Hepatocyte (in vitro differentiated cells): ENCODE data around the gene TACSTD2. TPM values are rescaled to one million over a fixed set of nuclear protein-coding genes. Genes with fewer than 3 reads are reported as not detected.
"Not testable (repeated sequence)": the region's sequence is repeated elsewhere in the genome, so short reads cannot be mapped to it uniquely, and the experiment has no call there.

Experiments
- DNase-seq: peaks from one replicate; pipeline ENCODE4 v3.0.0-alpha.2; 2016; ENCODE audit warnings: low spot score
- H2AFZ ChIP-seq: fragments of 200-600 bp; sonication (generic); 2 replicates; pipeline ENCODE4 v1.6.0; 2016; ENCODE audit warnings: antibody characterized with exemption, mild to moderate bottlenecking
- H3K27ac ChIP-seq: fragments of 200-600 bp; sonication (generic); 2 replicates; pipeline ENCODE4 v1.5.1; 2016; ENCODE audit warnings: mild to moderate bottlenecking
- H3K27me3 ChIP-seq: fragments of 200-600 bp; sonication (generic); 2 replicates; pipeline ENCODE4 v1.6.1; 2016
- H3K36me3 ChIP-seq: fragments of 200-600 bp; sonication (generic); replicated peaks from 2 replicates; pipeline ENCODE4 v1.5.1; 2016; ENCODE audit warnings: low read depth; ENCODE audit not compliant: insufficient read depth
- H3K4me1 ChIP-seq: fragments of 200-600 bp; sonication (generic); 2 replicates; pipeline ENCODE4 v1.5.1; 2016; ENCODE audit warnings: mild to moderate bottlenecking, moderate library complexity; ENCODE audit not compliant: insufficient read depth
- H3K4me2 ChIP-seq: fragments of 200-600 bp; sonication (generic); 2 replicates; pipeline ENCODE4 v1.6.0; 2016
- H3K4me3 ChIP-seq: fragments of 200-600 bp; sonication (generic); 2 replicates; pipeline ENCODE4 v1.5.1; 2016; ENCODE audit warnings: mild to moderate bottlenecking
- H3K79me2 ChIP-seq: fragments of 200-600 bp; sonication (generic); 2 replicates; pipeline ENCODE4 v1.6.0; 2017; ENCODE audit warnings: mild to moderate bottlenecking
- H3K9me2 ChIP-seq: fragments of 200-600 bp; sonication (generic); replicated peaks from 2 replicates; pipeline ENCODE4 v1.6.0; 2017; ENCODE audit warnings: mild to moderate bottlenecking; ENCODE audit not compliant: insufficient read depth
- H3K9me3 ChIP-seq: fragments of 200-600 bp; sonication (generic); 2 replicates; pipeline ENCODE4 v1.5.1; 2016; ENCODE audit warnings: low read depth, mild to moderate bottlenecking
- H4K20me1 ChIP-seq: fragments of 200-600 bp; sonication (generic); 2 replicates; pipeline ENCODE4 v1.6.0; 2016; ENCODE audit warnings: mild to moderate bottlenecking; ENCODE audit not compliant: insufficient read depth, poor library complexity, severe bottlenecking
- CTCF ChIP-seq: fragments of 200-600 bp; sonication (generic); IDR thresholded peaks from 2 replicates; pipeline ENCODE4 v1.5.1; 2016; ENCODE audit warnings: antibody characterized with exemption, mild to moderate bottlenecking; ENCODE audit not compliant: poor library complexity
- EZH2 ChIP-seq: fragments of 200-600 bp; sonication (generic); IDR thresholded peaks from 2 replicates; pipeline ENCODE4 v1.6.1; 2016; ENCODE audit warnings: antibody characterized with exemption, mild to moderate bottlenecking, borderline replicate concordance
- EZH2phosphoT487 ChIP-seq: fragments of 200-600 bp; sonication (generic); IDR thresholded peaks from one replicate; pipeline ENCODE4 v1.6.1; 2018; ENCODE audit warnings: antibody characterized with exemption, mild to moderate bottlenecking, low read depth, moderate library complexity; ENCODE audit not compliant: unreplicated experiment, severe bottlenecking
- WGBS: methylation state at CpG from one replicate; pipeline ENCODE4 v1.1.6; 2016; ENCODE audit warnings: low lambda C conversion rate; ENCODE audit errors: missing lambda C conversion rate; 5-methylcytosine and 5-hydroxymethylcytosine counted together
- polyA plus RNA-seq: library from polyadenylated mRNA; unstranded; fragments of >200 nt; fragmentation: Nextera tagmentation; extraction: Ambion mirVana; gene quantifications from 2 replicates; pipeline ENCODE4 v1.2.1, GENCODE V29; 2016
- total RNA-seq: library from RNA; depleted of rRNA; stranded (reverse); fragments of >200 nt; gene quantifications from 2 replicates; pipeline ENCODE4 v1.2.3, GENCODE V29; 2014

The TACSTD2 gene
- total and polyA plus RNA-seq, 2 experiments from 2014 or later = 6.7 to 21.7 TPM

GRCh38 chr1:58608945-58609344 lies 31.9 kb upstream of the TACSTD2 start:
- Histone ChIP-seq H3K4me3 (no peak overlapping the region), H2AFZ (no peak overlapping the region), H3K9me2 (no peaks in the 10 kb centered on the region), H3K36me3 (no peaks in the 10 kb centered on the region), H3K9me3 (no peaks in the 10 kb centered on the region), H3K4me1 (no peaks in the 10 kb centered on the region), H3K27ac (no peak overlapping the region), H4K20me1 (no peaks in the 10 kb centered on the region), H3K27me3 (no peaks in the 10 kb centered on the region), H3K4me2 (no peak overlapping the region), H3K79me2 (no peaks in the 10 kb centered on the region)
- WGBS = 66% methylated on average over 2 of the region's 2 CpGs
- no peak for DNase-seq
- TF ChIP-seq EZH2 (no peak), CTCF (no peak)

DNA sequence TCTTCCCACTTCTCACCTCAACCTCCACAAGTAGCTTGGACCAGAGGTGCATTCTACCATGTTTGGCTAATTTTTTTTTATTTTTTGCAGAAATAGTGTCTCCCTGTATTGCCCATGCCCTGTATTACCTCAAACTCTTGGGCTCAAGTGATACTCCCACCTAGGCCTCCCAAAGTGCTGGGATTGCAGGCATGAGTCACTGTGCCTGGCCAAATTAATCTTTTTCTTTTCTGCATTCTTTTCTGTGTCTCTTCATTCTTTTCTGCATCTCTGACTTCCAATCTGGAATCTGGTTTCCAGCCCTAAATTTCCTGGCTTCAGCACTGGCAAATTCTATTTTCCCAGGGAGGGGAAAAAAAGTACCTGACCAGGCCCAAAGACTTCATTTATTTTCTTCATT lies 31.2 kb upstream of the TACSTD2 start:
- H3K4me3 ChIP-seq = no peak overlapping the region
- no peaks in the 10 kb centered on the region for H3K36me3 ChIP-seq
- no peaks in the 10 kb centered on the region for H4K20me1 ChIP-seq
- no peaks in the 10 kb centered on the region for H3K9me2 ChIP-seq
- no peak overlapping the region for H2AFZ ChIP-seq
- H3K27ac ChIP-seq = no peak overlapping the region
- H3K27me3 ChIP-seq = no peaks in the 10 kb centered on the region
- H3K9me3 ChIP-seq = no peaks in the 10 kb centered on the region
- no peak for DNase-seq
- H3K79me2 ChIP-seq = no peaks in the 10 kb centered on the region
- no peak overlapping the region for H3K4me2 ChIP-seq
- TF ChIP-seq EZH2phosphoT487 = no peak
- no peak for TF ChIP-seq CTCF
- TF ChIP-seq EZH2 = no peak
- no peaks in the 10 kb centered on the region for H3K4me1 ChIP-seq

DNA sequence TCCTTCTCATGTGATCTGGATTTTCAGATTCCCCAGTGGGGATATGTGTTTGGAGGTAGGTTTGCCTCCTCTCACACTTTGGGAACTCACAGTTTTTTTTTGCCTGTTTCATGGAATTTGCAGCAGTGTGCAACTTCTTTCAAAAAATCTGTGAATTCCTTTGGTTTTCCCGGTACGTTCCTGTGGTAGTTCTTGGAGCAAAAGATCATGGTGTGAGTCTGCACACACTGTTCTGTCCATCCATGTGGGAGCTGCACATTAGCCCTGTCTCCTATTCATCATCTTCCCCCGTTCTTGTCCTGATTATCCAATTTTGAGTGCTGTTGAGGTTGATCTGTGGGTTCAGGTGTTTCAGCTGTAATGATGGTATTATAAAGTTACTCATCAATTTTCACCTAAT lies 30.3 kb upstream of the TACSTD2 start:
- Histone ChIP-seq H3K27ac (no peak overlapping the region), H4K20me1 (no peaks in the 10 kb centered on the region), H3K4me3 (no peak overlapping the region), H2AFZ (no peak overlapping the region), H3K4me2 (no peak overlapping the region), H3K27me3 (no peaks in the 10 kb centered on the region), H3K9me2 (no peaks in the 10 kb centered on the region), H3K36me3 (no peaks in the 10 kb centered on the region), H3K9me3 (no peaks in the 10 kb centered on the region), H3K79me2 (no peaks in the 10 kb centered on the region), H3K4me1 (no peaks in the 10 kb centered on the region)
- TF ChIP-seq EZH2phosphoT487 (no peak), CTCF (no peak), EZH2 (no peak)
- DNase-seq = no peak
- 80% methylated on average over 3 of the region's 3 CpGs for WGBS

DNA sequence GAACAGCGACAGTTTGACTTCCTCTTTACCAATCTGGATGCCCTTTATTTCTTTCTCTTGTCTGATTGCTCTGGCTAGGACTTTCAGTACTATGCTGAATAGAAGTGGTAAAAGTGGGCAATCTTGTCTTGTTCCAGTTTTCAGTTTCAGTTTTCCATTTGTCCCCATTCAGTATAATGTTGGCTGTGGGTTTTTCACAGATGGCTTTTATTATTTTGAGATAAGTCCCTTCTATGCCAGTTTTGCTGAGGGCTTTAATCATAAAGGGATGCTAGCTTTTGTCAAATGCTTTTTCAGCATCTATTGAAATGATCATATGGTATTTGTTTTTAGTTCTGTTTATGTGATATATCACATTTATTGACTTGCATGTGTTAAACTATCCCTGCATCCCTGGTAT lies 24.9 kb upstream of the TACSTD2 start:
- 91% methylated on average over 1 of the region's 1 CpG for WGBS
- not testable (repeated sequence) for H4K20me1 ChIP-seq, H3K79me2 ChIP-seq, H3K27ac ChIP-seq, H3K27me3 ChIP-seq, H3K9me2 ChIP-seq, H3K4me2 ChIP-seq, H3K4me3 ChIP-seq, H2AFZ ChIP-seq, H3K4me1 ChIP-seq, H3K36me3 ChIP-seq, H3K9me3 ChIP-seq, DNase-seq
